ENCODE measurements around the gene ASZ1.
A peak's percentile ranks its signal among the peaks of the same experiment; 100 is the strongest.

The ASZ1 gene

DNA sequence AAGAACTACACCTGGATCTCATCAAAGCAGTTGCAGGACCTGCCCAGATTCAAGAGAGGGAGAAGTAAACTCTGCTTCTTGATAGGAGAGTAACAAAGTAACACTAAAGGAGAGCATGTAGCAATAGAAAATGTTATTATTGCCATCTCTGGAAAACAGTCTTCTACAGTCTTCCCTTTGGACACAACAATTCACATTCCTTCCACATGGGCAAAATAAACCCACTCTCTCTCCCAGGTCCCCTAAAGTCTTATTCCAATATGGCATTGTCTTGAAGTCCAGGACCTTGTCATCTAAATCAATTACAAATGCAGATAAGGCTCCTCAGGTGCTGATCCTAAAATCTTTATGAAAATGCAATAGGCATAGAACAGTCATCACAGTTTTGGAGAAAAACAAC, 94.1 kb downstream of the ASZ1 start:
- H3K27ac ChIP-seq (ENCODE audit: low read depth, low read length, severe bottlenecking), result no peak overlapping the region
- no peaks in the 10 kb centered on the region for H3K4me1 ChIP-seq (ENCODE audit: control insufficient read depth, insufficient read depth, low read length, poor library complexity, severe bottlenecking)
- no peaks in the 10 kb centered on the region for H3K9me3 ChIP-seq (ENCODE audit: control insufficient read depth, low read length)
- no peaks in the 10 kb centered on the region for H3K36me3 ChIP-seq (ENCODE audit: control insufficient read depth, insufficient read depth, low read length)
- H3K4me3 ChIP-seq (ENCODE audit: extremely low read depth, insufficient read depth, low read length, poor library complexity, severe bottlenecking), result no peak overlapping the region

DNA sequence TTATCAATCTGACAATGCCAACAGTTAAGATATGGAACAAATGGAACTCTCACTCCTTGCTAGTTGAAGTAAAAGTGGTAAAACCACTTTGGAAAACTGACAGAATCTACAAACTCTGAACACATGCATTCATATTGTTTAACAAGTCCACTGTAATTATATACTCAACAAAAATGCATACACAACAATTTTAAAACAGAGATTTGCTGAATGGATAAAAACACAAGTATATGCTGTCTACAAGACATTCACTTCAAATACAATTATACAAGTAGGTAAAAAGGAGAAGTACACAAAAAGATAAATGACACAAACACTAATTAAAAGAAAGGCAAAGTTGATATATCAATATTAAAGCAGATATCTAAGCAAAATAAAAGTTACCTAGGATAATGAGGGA, 95.3 kb downstream of the ASZ1 start:
- no peaks in the 10 kb centered on the region for H3K9me3 ChIP-seq (ENCODE audit: control insufficient read depth, low read length)
- H3K36me3 ChIP-seq (ENCODE audit: control insufficient read depth, insufficient read depth, low read length), result no peaks in the 10 kb centered on the region
- no peak overlapping the region for H3K27ac ChIP-seq (ENCODE audit: low read depth, low read length, severe bottlenecking)
- no peaks in the 10 kb centered on the region for H3K4me1 ChIP-seq (ENCODE audit: control insufficient read depth, insufficient read depth, low read length, poor library complexity, severe bottlenecking)
- no peak overlapping the region for H3K4me3 ChIP-seq (ENCODE audit: extremely low read depth, insufficient read depth, low read length, poor library complexity, severe bottlenecking)

- H3K9me3 ChIP-seq (ENCODE audit: control insufficient read depth, low read length), result no peaks in the 10 kb centered on the region
- peaks cover 4% of the 10 kb centered on the region for H3K4me1 ChIP-seq (ENCODE audit: control insufficient read depth, insufficient read depth, low read length, poor library complexity, severe bottlenecking)
- no peak overlapping the region for H3K27ac ChIP-seq (ENCODE audit: low read depth, low read length, severe bottlenecking)
- no peaks in the 10 kb centered on the region for H3K36me3 ChIP-seq (ENCODE audit: control insufficient read depth, insufficient read depth, low read length)
- H3K4me3 ChIP-seq (ENCODE audit: extremely low read depth, insufficient read depth, low read length, poor library complexity, severe bottlenecking), result no peak overlapping the region
- 100% methylated on average over 1 of the region's 1 CpG; no CpG with 5 or more reads in 1 of the 2 experiments for WGBS, 2 experiments (ENCODE audit: insufficient coverage in 2 of 2)
Observed at GRCh38 chr7:117325836-117326235, 101.5 kb downstream of the ASZ1 start.

- Histone ChIP-seq H3K36me3 (ENCODE audit: control insufficient read depth, insufficient read depth, low read length) (no peaks in the 10 kb centered on the region), H3K9me3 (ENCODE audit: control insufficient read depth, low read length) (no peaks in the 10 kb centered on the region), H3K4me3 (ENCODE audit: extremely low read depth, insufficient read depth, low read length, poor library complexity, severe bottlenecking) (peak overlapping the region; percentile 39), H3K4me1 (ENCODE audit: control insufficient read depth, insufficient read depth, low read length, poor library complexity, severe bottlenecking) (peaks cover 4% of the 10 kb centered on the region), H3K27ac (ENCODE audit: low read depth, low read length, severe bottlenecking) (no peak overlapping the region)
- 100% methylated on average over 1 of the region's 4 CpGs; no CpG with 5 or more reads in 1 of the 2 experiments for WGBS, 2 experiments (ENCODE audit: insufficient coverage in 2 of 2)
Observed at GRCh38 chr7:117324960-117325359, 102.3 kb downstream of the ASZ1 start.

DNA sequence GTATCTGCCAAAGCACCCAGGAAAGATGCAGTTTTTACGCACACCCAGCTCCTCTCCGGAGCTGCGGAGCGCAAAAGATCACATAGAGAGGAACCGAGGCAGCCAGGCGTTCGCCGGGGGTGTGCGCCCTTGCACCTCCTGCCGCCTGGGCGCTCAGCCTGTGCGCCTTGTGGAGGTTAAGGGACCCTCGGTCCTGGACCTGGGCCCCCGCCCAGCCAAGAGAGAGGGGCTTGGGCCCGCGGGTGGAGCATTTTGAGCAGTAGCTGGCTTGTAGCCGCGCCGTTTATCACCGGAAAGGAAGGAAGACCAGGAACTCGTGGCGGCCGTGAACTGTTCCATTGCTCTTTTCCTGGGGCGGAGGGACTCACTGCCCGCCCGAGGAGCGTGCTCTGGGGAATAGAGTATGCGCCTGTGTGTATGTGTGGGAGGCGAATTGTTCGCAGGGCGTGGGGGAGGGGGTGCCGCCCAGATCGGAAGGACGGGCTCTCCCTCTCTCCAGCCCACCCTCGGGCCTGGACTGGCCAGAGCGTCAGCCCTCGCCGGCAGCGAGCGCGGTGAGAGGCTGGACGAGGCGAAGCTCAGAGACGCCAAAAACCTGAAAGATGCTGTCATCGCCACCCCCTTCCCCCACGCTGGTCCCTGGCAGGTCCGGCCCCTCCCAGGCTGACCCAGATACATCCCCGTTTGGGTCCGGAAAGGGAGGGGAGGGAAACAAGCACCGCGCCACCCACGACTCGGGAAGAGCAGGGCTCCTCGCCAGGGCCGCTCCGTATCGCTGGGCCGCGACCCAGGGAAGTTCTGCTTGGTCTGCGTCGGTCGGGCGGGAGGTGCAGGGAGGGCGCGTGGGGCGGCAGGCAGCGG, 103.2 kb downstream of the ASZ1 start:
- H3K27ac ChIP-seq (ENCODE audit: low read depth, low read length, severe bottlenecking), result no peak overlapping the region
- no peaks in the 10 kb centered on the region for H3K36me3 ChIP-seq (ENCODE audit: control insufficient read depth, insufficient read depth, low read length)
- H3K4me1 ChIP-seq (ENCODE audit: control insufficient read depth, insufficient read depth, low read length, poor library complexity, severe bottlenecking), result peaks cover 4% of the 10 kb centered on the region
- H3K4me3 ChIP-seq (ENCODE audit: extremely low read depth, insufficient read depth, low read length, poor library complexity, severe bottlenecking), result peak overlapping the region; percentile 39
- H3K9me3 ChIP-seq (ENCODE audit: control insufficient read depth, low read length), result no peaks in the 10 kb centered on the region
- WGBS, 2 experiments (ENCODE audit: insufficient coverage in 2 of 2), result 1 to 2% methylated on average over 34 to 48 of the region's 67 CpGs

- no peak overlapping the region for H3K27ac ChIP-seq (ENCODE audit: low read depth, low read length, severe bottlenecking)
Observed at GRCh38 chr7:117323305-117323850, 103.9 kb downstream of the ASZ1 start.

GRCh38 chr7:117322741-117323304, 104.5 kb downstream of the ASZ1 start, which contains the start of gene WNT2:
Gene WNT2, minus strand, starts transcription at chr7:117323058. Its CDS starts 69 bp downstream, at chr7:117322989.
- no peaks in the 10 kb centered on the region for H3K36me3 ChIP-seq (ENCODE audit: control insufficient read depth, insufficient read depth, low read length)
- no peaks in the 10 kb centered on the region for H3K9me3 ChIP-seq (ENCODE audit: control insufficient read depth, low read length)
- peaks cover 4% of the 10 kb centered on the region for H3K4me1 ChIP-seq (ENCODE audit: control insufficient read depth, insufficient read depth, low read length, poor library complexity, severe bottlenecking)
- H3K27ac ChIP-seq (ENCODE audit: low read depth, low read length, severe bottlenecking), result no peak within 1 kb of the TSS
- 2 to 3% methylated on average over 19 to 48 of the region's 60 CpGs for WGBS, 2 experiments (ENCODE audit: insufficient coverage in 2 of 2)
- peak within 1 kb of the TSS; percentile 39 for H3K4me3 ChIP-seq (ENCODE audit: extremely low read depth, insufficient read depth, low read length, poor library complexity, severe bottlenecking)

More at GRCh38 chr7:117323305-117323850, 103.9 kb downstream of the ASZ1 start:
- WGBS, 2 experiments (ENCODE audit: insufficient coverage in 2 of 2), result 1% methylated on average over 18 to 19 of the region's 25 CpGs
- Histone ChIP-seq H3K4me3 (ENCODE audit: extremely low read depth, insufficient read depth, low read length, poor library complexity, severe bottlenecking) (peak overlapping the region; percentile 39), H3K4me1 (ENCODE audit: control insufficient read depth, insufficient read depth, low read length, poor library complexity, severe bottlenecking) (peaks cover 4% of the 10 kb centered on the region), H3K36me3 (ENCODE audit: control insufficient read depth, insufficient read depth, low read length) (no peaks in the 10 kb centered on the region), H3K9me3 (ENCODE audit: control insufficient read depth, low read length) (no peaks in the 10 kb centered on the region)

DNA sequence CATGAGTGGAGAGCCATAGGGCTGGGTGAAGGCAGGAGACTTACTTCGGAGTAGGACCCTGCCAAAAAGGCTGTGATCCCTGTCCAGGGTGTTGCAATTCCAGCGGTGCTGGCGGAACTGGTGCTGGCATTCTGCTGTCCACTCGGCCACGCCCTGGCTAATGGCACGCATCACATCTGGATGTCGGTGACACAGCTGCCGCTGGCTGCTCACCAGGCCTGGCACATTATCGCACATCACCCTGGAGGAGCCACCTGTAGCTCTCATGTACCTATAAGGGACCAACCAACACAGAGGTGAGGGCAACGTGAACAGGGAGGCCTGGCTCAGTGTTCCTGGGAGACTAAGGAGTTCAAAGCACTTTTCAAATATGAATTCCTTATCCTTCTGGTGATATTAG, 106.8 kb downstream of the ASZ1 start:
- H3K36me3 ChIP-seq (ENCODE audit: control insufficient read depth, insufficient read depth, low read length), result no peaks in the 10 kb centered on the region
- peaks cover 4% of the 10 kb centered on the region for H3K4me1 ChIP-seq (ENCODE audit: control insufficient read depth, insufficient read depth, low read length, poor library complexity, severe bottlenecking)
- WGBS, 2 experiments (ENCODE audit: insufficient coverage in 2 of 2), result 87 to 90% methylated on average over 9 of the region's 10 CpGs
- no peak overlapping the region for H3K4me3 ChIP-seq (ENCODE audit: extremely low read depth, insufficient read depth, low read length, poor library complexity, severe bottlenecking)
- H3K9me3 ChIP-seq (ENCODE audit: control insufficient read depth, low read length), result no peaks in the 10 kb centered on the region
- H3K27ac ChIP-seq (ENCODE audit: low read depth, low read length, severe bottlenecking), result no peak overlapping the region

DNA sequence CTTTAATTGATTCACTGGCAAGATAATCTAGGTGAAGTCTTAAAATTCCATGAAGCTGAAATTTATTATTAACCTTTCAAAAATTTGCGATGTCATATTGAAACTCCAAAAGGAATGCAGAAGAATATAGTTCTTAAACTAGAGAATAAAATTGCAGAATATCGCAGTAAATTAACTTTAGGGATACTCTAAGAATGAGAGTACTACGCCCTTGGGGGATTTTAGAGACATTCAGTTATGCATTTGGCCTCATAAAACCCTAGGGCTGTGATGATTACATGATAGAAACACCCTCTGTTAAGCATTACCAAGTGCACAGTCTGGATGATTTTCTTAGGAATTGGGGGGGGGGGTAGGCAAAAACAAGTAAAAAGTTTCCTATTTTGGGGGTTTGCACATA, 108.1 kb downstream of the ASZ1 start:
- Histone ChIP-seq H3K27ac (ENCODE audit: low read depth, low read length, severe bottlenecking) (no peak overlapping the region), H3K36me3 (ENCODE audit: control insufficient read depth, insufficient read depth, low read length) (no peaks in the 10 kb centered on the region), H3K4me1 (ENCODE audit: control insufficient read depth, insufficient read depth, low read length, poor library complexity, severe bottlenecking) (peaks cover 4% of the 10 kb centered on the region), H3K4me3 (ENCODE audit: extremely low read depth, insufficient read depth, low read length, poor library complexity, severe bottlenecking) (no peak overlapping the region), H3K9me3 (ENCODE audit: control insufficient read depth, low read length) (no peaks in the 10 kb centered on the region)
- WGBS, 2 experiments (ENCODE audit: insufficient coverage in 2 of 2), result 85 to 100% methylated on average over 2 to 3 of the region's 3 CpGs

DNA sequence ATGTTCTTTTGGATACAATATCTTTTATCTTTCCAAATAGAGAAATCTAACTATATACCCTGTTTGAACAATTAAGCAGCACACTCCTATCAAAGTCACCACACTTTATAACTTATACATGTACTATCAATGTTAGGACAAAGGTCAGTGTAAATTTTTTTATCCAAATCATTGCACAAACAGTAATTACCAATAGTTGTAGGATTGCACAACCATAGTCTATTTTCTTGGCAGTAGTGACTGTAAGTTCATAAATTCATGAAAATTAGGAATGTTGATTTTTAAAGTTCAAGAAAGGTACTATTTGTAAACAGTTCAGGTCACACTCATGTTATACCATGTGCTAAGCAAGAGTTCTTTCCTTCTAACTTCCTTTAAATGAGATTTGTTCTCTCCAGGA, 113.7 kb downstream of the ASZ1 start:
- no peak overlapping the region for H3K27ac ChIP-seq (ENCODE audit: low read depth, low read length, severe bottlenecking)
- no peaks in the 10 kb centered on the region for H3K4me1 ChIP-seq (ENCODE audit: control insufficient read depth, insufficient read depth, low read length, poor library complexity, severe bottlenecking)
- no peaks in the 10 kb centered on the region for H3K36me3 ChIP-seq (ENCODE audit: control insufficient read depth, insufficient read depth, low read length)
- no peaks in the 10 kb centered on the region for H3K9me3 ChIP-seq (ENCODE audit: control insufficient read depth, low read length)
- no peak overlapping the region for H3K4me3 ChIP-seq (ENCODE audit: extremely low read depth, insufficient read depth, low read length, poor library complexity, severe bottlenecking)

Measured in mesodermal cell (in vitro differentiated cells).